AG08396 (cell line): ENCODE results near the gene ACVRL1.
A peak's percentile ranks its signal among the peaks of the same experiment; 100 is the strongest.
"Not testable (repeated sequence)": the region's sequence is repeated elsewhere in the genome, so short reads cannot be mapped to it uniquely, and the experiment has no call there.

Source experiments
- DNase-seq: peaks from one replicate; pipeline ENCODE4 v3.0.0; 2012; ENCODE audit warnings: low spot score, mixed read lengths

ACVRL1 gene

GRCh38 chr12:51874000-51874399 is 33.3 kb upstream of the ACVRL1 start:
- no peak for DNase-seq

GRCh38 chr12:51874486-51874885 is 32.8 kb upstream of the ACVRL1 start:
- no peak for DNase-seq

GRCh38 chr12:51879102-51879501 is 28.2 kb upstream of the ACVRL1 start:
- DNase-seq = no peak

- DNase-seq = no peak
Measured at GRCh38 chr12:51883295-51883694, 24.0 kb upstream of the ACVRL1 start.

- DNase-seq = no peak
Measured at GRCh38 chr12:51883998-51884675, 23.2 kb upstream of the ACVRL1 start.

GRCh38 chr12:51884676-51885229 is 22.6 kb upstream of the ACVRL1 start:
- DNase-seq = no peak

GRCh38 chr12:51885294-51886020 is 21.8 kb upstream of the ACVRL1 start:
- DNase-seq = not testable (repeated sequence)

- DNase-seq = peak; percentile 95
Measured at GRCh38 chr12:51886021-51886710, 21.1 kb upstream of the ACVRL1 start.

- no peak for DNase-seq
Measured at GRCh38 chr12:51887476-51888315, 19.6 kb upstream of the ACVRL1 start, which contains the start of gene ANKRD33. ANKRD33 (plus strand) TSS chr12:51888103; CDS start chr12:51888187, 84 bp downstream.

GRCh38 chr12:51888316-51889215 is 18.7 kb upstream of the ACVRL1 start:
- no peak for DNase-seq

GRCh38 chr12:51889216-51890132 is 17.8 kb upstream of the ACVRL1 start:
- no peak for DNase-seq

- no peak for DNase-seq
Measured at GRCh38 chr12:51890133-51890464, 17.2 kb upstream of the ACVRL1 start.

- DNase-seq = no peak
Measured at GRCh38 chr12:51890511-51891171, 16.7 kb upstream of the ACVRL1 start.

- DNase-seq = peak; percentile 53
Measured at GRCh38 chr12:51891843-51892242, 15.5 kb upstream of the ACVRL1 start.

- no peak for DNase-seq
Measured at GRCh38 chr12:51893786-51894185, 13.5 kb upstream of the ACVRL1 start.

GRCh38 chr12:51895378-51896135 is 11.7 kb upstream of the ACVRL1 start:
- DNase-seq = no peak

- no peak for DNase-seq
Measured at GRCh38 chr12:51896236-51896635, 11.1 kb upstream of the ACVRL1 start.

- no peak for DNase-seq
Measured at GRCh38 chr12:51897181-51897580, 10.1 kb upstream of the ACVRL1 start.
